ENCODE data around the gene WDFY4.
A peak's percentile ranks its signal among the peaks of the same experiment; 100 is the strongest.

WDFY4 gene

GRCh38 chr10:48982584-48982983 is 297.9 kb downstream of the WDFY4 start:
- Histone ChIP-seq H2BK5ac (ENCODE audit: low read depth, low read length, poor library complexity, severe bottlenecking) (no peak overlapping the region), H2AK5ac (ENCODE audit: low read length, severe bottlenecking) (no peak overlapping the region), H2BK120ac (ENCODE audit: low read depth, low read length) (no peak overlapping the region), H2BK12ac (ENCODE audit: low read length in 2 of 2) (no peak overlapping the region), H3K4me3 (ENCODE audit: insufficient read depth in 1 of 2, low read depth in 1 of 2, low read length in 2 of 2) (no peak overlapping the region), H3K9me3 (ENCODE audit: control insufficient read depth, low read length) (no peaks in the 10 kb centered on the region), H3K27ac (ENCODE audit: low read length, poor library complexity, severe bottlenecking) (no peak overlapping the region), H3K79me1 (replicated peaks; ENCODE audit: low read length, poor library complexity, severe bottlenecking) (no peaks in the 10 kb centered on the region), H3K23ac (ENCODE audit: low read length in 2 of 2) (no peak overlapping the region), H4K91ac (ENCODE audit: low read length) (no peak overlapping the region), H3K14ac (ENCODE audit: low read length in 2 of 2) (no peak overlapping the region), H3K36me3 (ENCODE audit: control insufficient read depth in 1 of 2, insufficient read depth in 2 of 2, low read depth in 1 of 2, low read length in 2 of 2) (no peaks in the 10 kb centered on the region), H2BK15ac (ENCODE audit: low read depth, poor library complexity, severe bottlenecking) (no peak overlapping the region), H3K4me1 (ENCODE audit: control insufficient read depth, insufficient read depth, low read depth, low read length) (no peaks in the 10 kb centered on the region), H4K8ac (ENCODE audit: low read length) (no peak overlapping the region), H3K18ac (ENCODE audit: low read depth in 1 of 2, low read length in 2 of 2) (no peak overlapping the region), H3K4ac (ENCODE audit: low read depth in 1 of 2, low read length in 2 of 2) (no peak overlapping the region), H3K27me3 (ENCODE audit: control insufficient read depth in 1 of 2, insufficient read depth in 1 of 2, low read length in 2 of 2) (peaks cover 11 to 41% of the 10 kb centered on the region in 2 experiments), H2AFZ (ENCODE audit: low read depth, low read length) (no peak overlapping the region), H3K4me2 (ENCODE audit: low read length, poor library complexity, severe bottlenecking) (no peak overlapping the region), H3K9ac (ENCODE audit: low read length) (no peak overlapping the region)
- no peak for DNase-seq
- WGBS = 70% methylated on average over 1 of the region's 5 CpGs

GRCh38 chr10:48983648-48984351 is 299.1 kb downstream of the WDFY4 start:
- H3K79me1 ChIP-seq (replicated peaks; ENCODE audit: low read length, poor library complexity, severe bottlenecking) = no peaks in the 10 kb centered on the region
- H2BK5ac ChIP-seq (ENCODE audit: low read depth, low read length, poor library complexity, severe bottlenecking) = no peak overlapping the region
- H2BK15ac ChIP-seq (ENCODE audit: low read depth, poor library complexity, severe bottlenecking) = no peak overlapping the region
- H3K4me2 ChIP-seq (ENCODE audit: low read length, poor library complexity, severe bottlenecking) = no peak overlapping the region
- no peak overlapping the region for H2AK5ac ChIP-seq (ENCODE audit: low read length, severe bottlenecking)
- WGBS = 6% methylated on average over 4 of the region's 5 CpGs
- no peaks in the 10 kb centered on the region for H3K36me3 ChIP-seq (ENCODE audit: control insufficient read depth in 1 of 2, insufficient read depth in 2 of 2, low read depth in 1 of 2, low read length in 2 of 2)
- H2BK12ac ChIP-seq (ENCODE audit: low read length in 2 of 2) = no peak overlapping the region
- H3K9ac ChIP-seq (ENCODE audit: low read length) = no peak overlapping the region
- DNase-seq = no peak
- H3K9me3 ChIP-seq (ENCODE audit: control insufficient read depth, low read length) = no peaks in the 10 kb centered on the region
- H3K27ac ChIP-seq (ENCODE audit: low read length, poor library complexity, severe bottlenecking) = no peak overlapping the region
- H3K18ac ChIP-seq (ENCODE audit: low read depth in 1 of 2, low read length in 2 of 2) = no peak overlapping the region
- no peak overlapping the region for H3K4me3 ChIP-seq (ENCODE audit: insufficient read depth in 1 of 2, low read depth in 1 of 2, low read length in 2 of 2)
- H3K4ac ChIP-seq (ENCODE audit: low read depth in 1 of 2, low read length in 2 of 2) = no peak overlapping the region
- H3K4me1 ChIP-seq (ENCODE audit: control insufficient read depth, insufficient read depth, low read depth, low read length) = no peaks in the 10 kb centered on the region
- H3K27me3 ChIP-seq (ENCODE audit: control insufficient read depth in 1 of 2, insufficient read depth in 1 of 2, low read length in 2 of 2) = peaks cover 11 to 37% of the 10 kb centered on the region in 2 experiments
- no peak overlapping the region for H2AFZ ChIP-seq (ENCODE audit: low read depth, low read length)
- H2BK120ac ChIP-seq (ENCODE audit: low read depth, low read length) = no peak overlapping the region
- H3K14ac ChIP-seq (ENCODE audit: low read length in 2 of 2) = no peak overlapping the region
- H4K91ac ChIP-seq (ENCODE audit: low read length) = no peak overlapping the region
- no peak overlapping the region for H4K8ac ChIP-seq (ENCODE audit: low read length)
- H3K23ac ChIP-seq (ENCODE audit: low read length in 2 of 2) = no peak overlapping the region

GRCh38 chr10:48985621-48986158 is 301.0 kb downstream of the WDFY4 start:
- H4K8ac ChIP-seq (ENCODE audit: low read length) = no peak overlapping the region
- no peak overlapping the region for H2BK15ac ChIP-seq (ENCODE audit: low read depth, poor library complexity, severe bottlenecking)
- peaks cover 16 to 27% of the 10 kb centered on the region in 2 experiments for H3K27me3 ChIP-seq (ENCODE audit: control insufficient read depth in 1 of 2, insufficient read depth in 1 of 2, low read length in 2 of 2)

GRCh38 chr10:48990226-48990625 is 305.6 kb downstream of the WDFY4 start:
- peaks cover 9 to 14% of the 10 kb centered on the region in 2 experiments for H3K27me3 ChIP-seq (ENCODE audit: control insufficient read depth in 1 of 2, insufficient read depth in 1 of 2, low read length in 2 of 2)
- no peak overlapping the region for H3K18ac ChIP-seq (ENCODE audit: low read depth in 1 of 2, low read length in 2 of 2)
- H3K79me1 ChIP-seq (replicated peaks; ENCODE audit: low read length, poor library complexity, severe bottlenecking) = no peaks in the 10 kb centered on the region
- H2AFZ ChIP-seq (ENCODE audit: low read depth, low read length) = no peak overlapping the region
- H4K91ac ChIP-seq (ENCODE audit: low read length) = no peak overlapping the region
- H3K4me2 ChIP-seq (ENCODE audit: low read length, poor library complexity, severe bottlenecking) = no peak overlapping the region
- H3K4me3 ChIP-seq (ENCODE audit: insufficient read depth in 1 of 2, low read depth in 1 of 2, low read length in 2 of 2) = no peak overlapping the region
- H2BK12ac ChIP-seq (ENCODE audit: low read length in 2 of 2) = no peak overlapping the region
- no peak overlapping the region for H4K8ac ChIP-seq (ENCODE audit: low read length)
- no peak overlapping the region for H3K9ac ChIP-seq (ENCODE audit: low read length)
- H3K4me1 ChIP-seq (ENCODE audit: control insufficient read depth, insufficient read depth, low read depth, low read length) = no peaks in the 10 kb centered on the region
- no peak for DNase-seq
- no CpG with 5 or more reads among the region's 1 CpG for WGBS
- no peak overlapping the region for H3K14ac ChIP-seq (ENCODE audit: low read length in 2 of 2)
- no peak overlapping the region for H2BK15ac ChIP-seq (ENCODE audit: low read depth, poor library complexity, severe bottlenecking)
- no peak overlapping the region for H3K4ac ChIP-seq (ENCODE audit: low read depth in 1 of 2, low read length in 2 of 2)
- no peak overlapping the region for H3K27ac ChIP-seq (ENCODE audit: low read length, poor library complexity, severe bottlenecking)
- H2AK5ac ChIP-seq (ENCODE audit: low read length, severe bottlenecking) = no peak overlapping the region
- H3K23ac ChIP-seq (ENCODE audit: low read length in 2 of 2) = no peak overlapping the region
- no peaks in the 10 kb centered on the region for H3K36me3 ChIP-seq (ENCODE audit: control insufficient read depth in 1 of 2, insufficient read depth in 2 of 2, low read depth in 1 of 2, low read length in 2 of 2)
- no peak overlapping the region for H2BK120ac ChIP-seq (ENCODE audit: low read depth, low read length)
- no peak overlapping the region for H2BK5ac ChIP-seq (ENCODE audit: low read depth, low read length, poor library complexity, severe bottlenecking)
- H3K9me3 ChIP-seq (ENCODE audit: control insufficient read depth, low read length) = no peaks in the 10 kb centered on the region

More at GRCh38 chr10:48985621-48986158, 301.0 kb downstream of the WDFY4 start:
- Histone ChIP-seq H2AFZ (ENCODE audit: low read depth, low read length) (no peak overlapping the region), H2BK5ac (ENCODE audit: low read depth, low read length, poor library complexity, severe bottlenecking) (no peak overlapping the region), H2BK12ac (ENCODE audit: low read length in 2 of 2) (no peak overlapping the region), H3K4me3 (ENCODE audit: insufficient read depth in 1 of 2, low read depth in 1 of 2, low read length in 2 of 2) (peak overlapping the region in 1 of 2 experiments; percentile 24), H3K36me3 (ENCODE audit: control insufficient read depth in 1 of 2, insufficient read depth in 2 of 2, low read depth in 1 of 2, low read length in 2 of 2) (no peaks in the 10 kb centered on the region), H3K4ac (ENCODE audit: low read depth in 1 of 2, low read length in 2 of 2) (no peak overlapping the region), H3K23ac (ENCODE audit: low read length in 2 of 2) (no peak overlapping the region), H3K4me1 (ENCODE audit: control insufficient read depth, insufficient read depth, low read depth, low read length) (no peaks in the 10 kb centered on the region), H3K9me3 (ENCODE audit: control insufficient read depth, low read length) (no peaks in the 10 kb centered on the region), H3K4me2 (ENCODE audit: low read length, poor library complexity, severe bottlenecking) (no peak overlapping the region), H4K91ac (ENCODE audit: low read length) (no peak overlapping the region), H3K9ac (ENCODE audit: low read length) (no peak overlapping the region), H3K79me1 (replicated peaks; ENCODE audit: low read length, poor library complexity, severe bottlenecking) (no peaks in the 10 kb centered on the region), H2AK5ac (ENCODE audit: low read length, severe bottlenecking) (no peak overlapping the region), H2BK120ac (ENCODE audit: low read depth, low read length) (no peak overlapping the region), H3K14ac (ENCODE audit: low read length in 2 of 2) (no peak overlapping the region), H3K18ac (ENCODE audit: low read depth in 1 of 2, low read length in 2 of 2) (no peak overlapping the region), H3K27ac (ENCODE audit: low read length, poor library complexity, severe bottlenecking) (no peak overlapping the region)
- 93% methylated on average over 6 of the region's 7 CpGs for WGBS
- no peak for DNase-seq
